SJSA1 (cell line): ENCODE results near the gene ZFP92. TPM values are rescaled to one million over a fixed set of nuclear protein-coding genes. Genes with fewer than 3 reads are reported as not detected.

Experiments used
- DNase-seq, 2 experiments: peaks; one replicate each; pipeline ENCODE4 v3.0.0-alpha.2; 2015 to 2020; ENCODE audit warnings: low spot score in 2 of 2, low read depth in 1 of 2
- H3K27ac ChIP-seq: fragments of 250-450 bp; sonication (Bioruptor Pico); 2 replicates; pipeline ENCODE4 v1.5.1; 2020; ENCODE audit warnings: mild to moderate bottlenecking, moderate library complexity
- H3K27me3 ChIP-seq: fragments of 250-450 bp; sonication (Bioruptor Pico); replicated peaks from 2 replicates; pipeline ENCODE4 v1.5.1; 2020; ENCODE audit warnings: mild to moderate bottlenecking, moderate library complexity
- H3K36me3 ChIP-seq: fragments of 250-450 bp; sonication (Bioruptor Pico); 2 replicates; pipeline ENCODE4 v1.5.1; 2020; ENCODE audit warnings: mild to moderate bottlenecking
- H3K4me1 ChIP-seq: fragments of 250-450 bp; sonication (Bioruptor Pico); replicated peaks from 2 replicates; pipeline ENCODE4 v1.6.1; 2021; ENCODE audit warnings: mild to moderate bottlenecking
- H3K4me3 ChIP-seq: fragments of 250-450 bp; sonication (Bioruptor Pico); 2 replicates; pipeline ENCODE4 v1.5.1; 2020; ENCODE audit warnings: mild to moderate bottlenecking
- H3K9me3 ChIP-seq: fragments of 250-450 bp; sonication (Bioruptor Pico); replicated peaks from 2 replicates; pipeline ENCODE4 v1.5.1; 2020; ENCODE audit warnings: mild to moderate bottlenecking
- total RNA-seq: library from RNA; depleted of rRNA; stranded (reverse); fragments of >200 nt; shearing (Covaris generic); gene quantifications from 2 replicates; pipeline ENCODE4 v1.2.3, GENCODE V29; 2014; rRNA removed

ZFP92 gene, protein sequence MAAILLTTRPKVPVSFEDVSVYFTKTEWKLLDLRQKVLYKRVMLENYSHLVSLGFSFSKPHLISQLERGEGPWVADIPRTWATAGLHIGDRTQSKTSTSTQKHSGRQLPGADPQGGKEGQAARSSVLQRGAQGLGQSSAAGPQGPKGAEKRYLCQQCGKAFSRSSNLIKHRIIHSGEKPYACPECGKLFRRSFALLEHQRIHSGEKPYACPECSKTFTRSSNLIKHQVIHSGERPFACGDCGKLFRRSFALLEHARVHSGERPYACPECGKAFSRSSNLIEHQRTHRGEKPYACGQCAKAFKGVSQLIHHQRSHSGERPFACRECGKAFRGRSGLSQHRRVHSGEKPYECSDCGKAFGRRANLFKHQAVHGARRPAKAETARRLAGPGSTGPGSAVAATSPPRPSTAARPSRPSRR
- total RNA-seq, result not detected in 2 replicates

DNA sequence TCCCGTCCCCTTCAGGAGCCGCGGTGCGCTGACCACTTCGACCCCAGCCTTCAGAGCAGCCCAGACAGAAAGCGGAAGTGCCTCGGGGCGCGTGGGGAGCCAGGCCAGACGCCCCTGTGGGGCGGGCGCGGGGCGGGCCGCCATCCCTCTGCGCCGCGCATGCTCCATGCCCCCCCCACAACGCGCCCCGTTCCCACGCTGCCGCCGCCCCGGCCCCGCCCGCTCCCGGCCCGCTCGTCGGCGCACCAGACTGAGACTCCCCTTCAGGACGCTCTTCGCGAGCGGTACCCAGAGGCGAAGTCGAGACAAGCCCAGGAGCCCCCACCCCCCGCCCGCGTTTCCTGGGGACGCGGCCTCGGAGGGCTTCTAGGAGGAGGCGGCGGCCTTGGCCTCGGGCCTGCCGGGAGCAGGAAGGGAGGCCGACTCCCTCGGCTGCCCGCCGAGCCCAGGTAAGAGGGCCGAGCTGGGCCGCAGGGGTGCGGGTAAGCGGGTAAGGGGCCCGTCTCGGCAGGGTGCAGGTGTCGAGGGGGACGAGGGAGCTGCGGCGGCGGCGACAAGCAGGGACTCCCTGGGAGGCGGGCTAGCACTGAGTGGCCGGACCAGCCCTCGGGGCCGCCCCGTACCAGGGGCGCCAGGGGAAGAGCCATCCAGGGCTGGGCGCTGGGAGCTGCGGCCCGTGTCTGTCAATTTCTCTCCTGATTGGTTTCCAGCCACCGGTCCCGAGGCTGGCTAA lies at the start of gene ZFP92:
Gene ZFP92 (plus strand): TSS at position 218 of the 733 bp plus-strand sequence. CDS start 6,851 bp downstream, outside the sequence.
- H3K36me3 ChIP-seq, result no peaks in the 10 kb centered on the region
- H3K4me3 ChIP-seq, result no peak within 1 kb of the TSS
- no peaks in the 10 kb centered on the region for H3K4me1 ChIP-seq
- H3K9me3 ChIP-seq, result no peaks in the 10 kb centered on the region
- no peak within 1 kb of the TSS for H3K27ac ChIP-seq
- no peak for DNase-seq
- H3K27me3 ChIP-seq, result 0 out of 2 replicates have a peak, but pooled peaks cover 12% of the 10 kb centered on the region

DNA sequence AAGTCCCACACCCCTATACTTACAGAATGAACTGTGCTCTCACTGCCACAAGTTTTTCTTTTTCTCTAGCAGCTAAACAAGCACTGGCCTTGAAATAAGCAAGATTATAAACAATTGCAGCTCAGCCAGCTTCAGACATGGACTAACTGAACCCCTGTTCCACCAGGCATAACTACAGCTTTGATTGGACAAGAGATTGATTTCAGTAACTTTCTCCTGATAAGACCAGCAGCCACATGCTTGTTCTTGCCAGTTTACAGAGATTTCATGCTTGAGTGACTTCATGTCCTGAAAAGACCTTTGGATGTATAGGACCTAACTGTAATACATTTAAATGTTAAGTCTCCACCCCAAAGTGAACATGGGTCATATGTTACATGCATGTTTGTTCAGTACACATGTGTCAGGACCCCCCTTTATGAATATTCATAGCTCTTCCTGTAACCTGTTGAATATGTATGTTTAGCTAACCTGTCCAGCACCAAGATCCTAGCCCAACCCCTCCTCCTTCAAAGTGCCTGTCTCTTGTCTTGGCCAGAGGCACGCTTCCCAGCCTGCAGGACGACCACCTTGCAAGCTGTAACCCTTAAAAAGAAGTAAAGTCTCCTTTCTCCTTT lies 49.4 kb upstream of the ZFP92 start:
- Histone ChIP-seq H3K27ac (no peak overlapping the region), H3K36me3 (no peaks in the 10 kb centered on the region), H3K4me3 (no peak overlapping the region), H3K9me3 (no peaks in the 10 kb centered on the region), H3K4me1 (no peaks in the 10 kb centered on the region), H3K27me3 (no peaks in the 10 kb centered on the region)
- DNase-seq, result no peak

DNA sequence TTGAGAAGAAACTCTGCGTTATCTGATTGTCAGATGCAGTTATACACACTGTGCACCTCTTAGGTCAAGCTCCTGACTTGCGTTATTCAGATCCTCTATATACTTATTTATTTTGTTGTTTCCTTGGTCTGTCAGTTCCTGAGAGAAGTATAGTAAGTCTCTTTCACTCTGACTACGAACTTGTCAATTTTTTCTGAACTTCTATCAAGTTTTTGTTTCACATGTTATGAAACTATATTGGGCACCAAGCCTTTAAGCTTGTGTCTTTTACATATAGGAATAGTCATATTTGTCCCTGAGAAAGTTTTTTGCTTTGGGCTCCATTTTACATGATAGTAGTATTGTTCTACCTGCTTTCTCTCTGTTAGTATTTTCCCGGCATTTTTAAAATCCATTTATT lies 45.6 kb upstream of the ZFP92 start:
- no peak for DNase-seq
- Histone ChIP-seq H3K9me3 (no peaks in the 10 kb centered on the region), H3K4me1 (no peaks in the 10 kb centered on the region), H3K4me3 (no peak overlapping the region), H3K36me3 (no peaks in the 10 kb centered on the region), H3K27ac (no peak overlapping the region), H3K27me3 (no peaks in the 10 kb centered on the region)

DNA sequence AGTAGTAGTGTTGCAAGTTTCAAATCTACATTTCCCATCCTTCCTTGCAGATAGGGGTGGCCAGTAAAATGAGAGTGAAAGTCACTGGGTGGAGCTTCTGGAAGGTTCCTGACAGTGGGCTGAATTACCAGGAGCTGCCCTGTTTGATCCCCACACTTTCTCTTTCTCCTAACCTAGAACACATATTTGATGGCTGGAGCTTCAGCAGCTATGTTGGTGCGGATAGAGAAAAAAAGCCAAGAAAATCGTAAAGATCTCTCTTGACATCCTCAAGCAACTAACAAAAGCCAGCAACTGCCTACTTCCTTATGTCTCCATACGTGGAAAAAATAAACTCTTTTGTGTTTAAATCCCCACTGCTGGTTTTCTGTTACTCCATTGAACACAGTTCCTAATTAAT lies 45.2 kb upstream of the ZFP92 start:
- DNase-seq, result no peak
- H3K36me3 ChIP-seq, result no peaks in the 10 kb centered on the region
- no peaks in the 10 kb centered on the region for H3K27me3 ChIP-seq
- no peak overlapping the region for H3K27ac ChIP-seq
- H3K4me1 ChIP-seq, result no peaks in the 10 kb centered on the region
- H3K4me3 ChIP-seq, result no peak overlapping the region
- no peaks in the 10 kb centered on the region for H3K9me3 ChIP-seq

DNA sequence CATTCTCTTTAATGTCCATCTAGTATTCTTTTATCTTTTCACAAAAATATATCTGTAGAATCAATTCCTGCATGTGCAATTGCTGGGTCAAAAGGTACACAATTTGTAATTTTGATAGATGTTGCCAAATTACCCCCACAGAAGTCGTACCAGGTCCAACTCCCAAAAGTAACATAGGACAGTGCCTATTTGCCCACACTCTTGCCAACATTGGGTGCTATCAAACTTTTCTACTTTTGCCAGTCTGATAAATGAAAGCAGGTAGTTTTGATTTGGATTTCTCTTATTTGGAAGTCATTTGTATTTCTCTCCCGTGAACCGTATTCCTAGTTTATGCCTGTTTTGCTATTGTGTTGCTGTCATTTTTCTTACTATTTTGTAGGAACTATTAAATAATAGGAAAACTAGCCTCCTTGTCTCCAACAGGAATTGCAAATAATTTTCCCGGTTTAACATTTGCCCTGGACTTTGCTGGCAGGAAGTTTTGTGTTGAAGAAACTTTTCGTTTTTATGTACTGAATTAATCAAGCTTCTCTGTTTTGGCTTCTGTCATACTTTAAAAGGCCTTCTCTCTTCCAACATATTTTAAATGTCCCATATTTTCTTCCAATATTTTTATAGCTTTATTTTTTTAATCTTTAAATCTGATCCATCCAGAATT lies 44.3 kb upstream of the ZFP92 start:
- Histone ChIP-seq H3K27ac (no peak overlapping the region), H3K36me3 (no peaks in the 10 kb centered on the region), H3K4me1 (no peaks in the 10 kb centered on the region), H3K27me3 (no peaks in the 10 kb centered on the region), H3K4me3 (no peak overlapping the region), H3K9me3 (no peaks in the 10 kb centered on the region)
- DNase-seq, result no peak

DNA sequence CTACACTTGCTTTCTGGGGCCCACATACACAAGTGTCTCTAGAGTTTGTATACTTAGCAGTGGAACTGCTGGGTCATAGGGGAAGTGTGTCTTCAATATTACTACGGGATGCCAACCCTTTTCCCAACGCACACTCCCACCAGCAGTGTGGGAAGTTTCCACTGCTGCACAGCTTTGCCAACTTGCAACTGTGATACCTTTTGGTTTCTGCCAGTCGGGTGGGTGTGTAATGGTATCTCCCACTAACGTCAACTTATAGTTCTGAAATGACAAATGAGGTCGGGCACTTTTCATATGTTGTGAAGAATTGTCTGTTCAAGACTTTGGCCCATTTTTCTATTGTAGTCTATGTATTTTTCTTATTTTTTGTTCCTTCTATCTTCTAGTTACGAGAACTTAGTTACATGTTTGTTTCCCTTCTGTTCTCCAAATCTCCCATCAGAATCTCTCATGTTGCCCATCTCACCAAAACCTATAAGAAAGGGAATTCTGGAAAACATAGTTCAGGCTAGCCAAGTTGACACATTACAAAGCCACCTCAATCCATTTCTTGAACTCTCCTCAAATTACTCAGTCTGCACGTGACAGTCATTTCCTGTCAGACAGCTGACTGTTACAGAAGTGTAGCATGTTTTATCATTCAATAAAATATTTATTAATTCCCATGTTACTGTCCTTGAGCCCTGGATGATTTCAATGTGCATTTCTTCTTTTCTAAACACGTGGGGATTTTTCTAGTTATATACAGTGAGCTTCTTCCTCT lies 40.8 kb upstream of the ZFP92 start:
- Histone ChIP-seq H3K4me3 (no peak overlapping the region), H3K36me3 (no peaks in the 10 kb centered on the region), H3K9me3 (no peaks in the 10 kb centered on the region), H3K27me3 (no peaks in the 10 kb centered on the region), H3K27ac (no peak overlapping the region), H3K4me1 (no peaks in the 10 kb centered on the region)
- DNase-seq, result no peak

DNA sequence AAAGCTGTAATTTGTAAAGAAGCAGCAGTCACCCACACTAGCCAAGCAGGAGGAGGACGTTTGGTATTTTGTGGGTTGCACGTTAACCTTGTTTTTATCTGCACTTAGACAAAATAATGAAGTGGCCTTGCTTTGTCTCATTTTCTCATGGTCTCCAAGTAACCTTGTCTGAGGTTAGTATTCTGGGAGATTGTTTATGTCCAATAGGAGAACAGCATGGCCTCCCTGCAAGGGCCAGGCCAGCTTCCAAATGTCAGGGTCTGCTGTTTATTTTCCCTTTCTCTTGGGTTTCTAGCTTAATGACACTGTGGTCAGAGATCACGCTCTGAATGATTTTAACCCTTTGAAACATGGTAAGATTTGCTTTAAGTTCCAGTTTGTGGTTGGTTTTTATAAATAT lies 40.0 kb upstream of the ZFP92 start:
- Histone ChIP-seq H3K4me1 (no peaks in the 10 kb centered on the region), H3K4me3 (no peak overlapping the region), H3K27ac (no peak overlapping the region), H3K9me3 (no peaks in the 10 kb centered on the region), H3K36me3 (no peaks in the 10 kb centered on the region), H3K27me3 (no peaks in the 10 kb centered on the region)
- DNase-seq, result no peak

DNA sequence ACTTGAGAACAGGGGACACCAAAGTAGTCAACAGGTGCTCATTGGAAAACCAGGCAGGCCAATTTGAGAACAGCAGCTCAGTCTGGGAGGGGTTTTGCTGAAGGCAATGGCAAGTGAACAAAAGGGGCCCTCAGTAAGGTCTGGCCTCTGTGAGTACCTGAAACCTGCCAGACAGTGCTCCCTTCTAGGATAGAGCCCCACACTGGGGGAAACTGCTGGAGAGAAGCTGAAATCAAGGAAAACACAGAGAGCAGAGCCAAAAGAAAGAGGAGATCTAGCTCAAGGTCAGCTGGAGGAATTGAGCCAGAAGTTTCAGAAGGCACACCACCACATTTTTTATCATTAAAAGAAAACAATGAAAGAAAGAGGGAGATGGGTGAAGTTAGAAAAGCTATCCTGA lies 38.3 kb upstream of the ZFP92 start:
- H3K27ac ChIP-seq, result no peak overlapping the region
- no peak overlapping the region for H3K4me3 ChIP-seq
- no peaks in the 10 kb centered on the region for H3K9me3 ChIP-seq
- no peaks in the 10 kb centered on the region for H3K27me3 ChIP-seq
- DNase-seq, result no peak
- H3K4me1 ChIP-seq, result no peaks in the 10 kb centered on the region
- no peaks in the 10 kb centered on the region for H3K36me3 ChIP-seq

DNA sequence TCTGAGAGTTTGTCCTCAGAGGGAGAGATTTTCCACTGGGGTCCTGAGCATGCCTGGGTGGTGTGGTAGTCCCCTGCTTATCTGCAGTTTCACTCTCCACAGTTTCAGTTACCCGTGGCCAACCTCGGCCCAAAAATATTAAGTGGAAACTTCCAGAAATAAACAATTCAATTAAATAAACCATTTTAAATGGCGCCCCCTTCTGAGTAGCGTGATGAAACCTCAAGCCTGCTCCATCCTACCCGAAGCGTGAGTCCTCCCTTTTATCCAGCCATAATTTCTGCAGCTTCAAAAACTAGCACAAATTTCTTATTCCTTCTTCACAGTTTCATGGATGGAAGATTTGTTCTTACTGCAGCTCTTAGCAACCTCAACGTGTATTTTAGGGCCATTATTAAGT lies 36.8 kb upstream of the ZFP92 start:
- no peaks in the 10 kb centered on the region for H3K4me1 ChIP-seq
- H3K36me3 ChIP-seq, result no peaks in the 10 kb centered on the region
- H3K9me3 ChIP-seq, result no peaks in the 10 kb centered on the region
- no peaks in the 10 kb centered on the region for H3K27me3 ChIP-seq
- no peak for DNase-seq
- H3K4me3 ChIP-seq, result no peak overlapping the region
- no peak overlapping the region for H3K27ac ChIP-seq

DNA sequence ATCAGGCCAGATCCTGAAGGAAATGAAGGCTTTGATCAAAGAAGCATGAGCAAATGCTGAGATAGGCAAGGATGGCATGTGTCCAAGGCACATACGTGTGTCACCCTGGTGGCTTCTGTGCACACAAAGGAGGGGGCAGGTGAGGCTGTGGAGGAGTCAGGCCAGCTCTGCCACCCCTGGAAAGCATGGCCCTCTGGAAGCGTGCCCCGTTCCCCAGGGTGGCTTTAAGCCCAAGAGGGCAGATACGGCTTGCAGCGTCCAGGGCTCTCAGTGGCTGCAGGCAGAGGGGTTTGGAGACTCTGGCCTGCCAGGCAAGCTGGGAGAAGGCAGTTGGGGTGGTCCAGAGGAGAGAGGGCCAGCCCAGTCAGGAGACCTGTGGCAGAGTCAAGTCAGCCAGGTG lies 35.7 kb upstream of the ZFP92 start:
- Histone ChIP-seq H3K27me3 (no peaks in the 10 kb centered on the region), H3K4me1 (no peaks in the 10 kb centered on the region), H3K9me3 (no peaks in the 10 kb centered on the region), H3K36me3 (no peaks in the 10 kb centered on the region), H3K4me3 (no peak overlapping the region), H3K27ac (no peak overlapping the region)
- no peak for DNase-seq

DNA sequence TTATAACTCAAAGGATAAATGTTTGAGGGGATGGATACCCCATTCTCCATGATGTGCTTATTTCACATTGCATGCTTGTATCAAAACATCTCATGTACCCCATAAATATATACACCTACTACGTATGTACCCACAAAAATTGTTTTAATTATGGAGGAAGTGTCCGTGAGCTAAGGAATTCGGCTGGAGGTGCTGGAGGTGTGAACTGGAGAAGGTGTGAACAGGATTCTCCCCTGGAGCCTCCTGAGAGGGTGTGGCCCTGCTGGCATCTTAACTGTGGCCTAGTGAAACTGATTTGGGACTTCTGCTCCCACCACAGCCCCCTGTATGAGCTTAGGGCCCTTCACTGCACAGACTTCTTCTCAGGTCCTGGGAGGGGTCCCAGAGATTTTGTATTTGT lies 33.5 kb upstream of the ZFP92 start:
- Histone ChIP-seq H3K4me1 (no peaks in the 10 kb centered on the region), H3K9me3 (no peaks in the 10 kb centered on the region), H3K36me3 (no peaks in the 10 kb centered on the region), H3K4me3 (no peak overlapping the region), H3K27me3 (no peaks in the 10 kb centered on the region), H3K27ac (no peak overlapping the region)
- DNase-seq, result no peak

DNA sequence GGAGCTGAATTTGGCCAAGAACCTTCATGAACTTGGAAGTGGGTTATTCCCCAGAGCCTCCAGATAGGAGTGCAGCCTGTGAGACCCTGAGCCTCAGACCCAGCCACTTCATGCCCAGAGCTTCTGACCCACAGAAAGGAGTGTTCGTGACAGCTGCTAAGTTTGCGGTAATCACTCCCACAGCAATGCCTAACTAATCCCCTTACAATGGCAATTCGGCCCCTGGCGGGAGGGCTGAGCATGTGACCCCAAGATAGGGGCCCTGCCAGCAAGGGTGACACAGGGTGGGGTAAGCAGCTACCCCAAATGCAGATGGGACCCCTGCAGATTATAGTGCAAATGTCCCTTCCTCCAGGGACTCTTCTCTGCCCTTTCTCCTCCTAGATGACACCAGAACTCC lies 32.7 kb upstream of the ZFP92 start:
- no peaks in the 10 kb centered on the region for H3K27me3 ChIP-seq
- no peak overlapping the region for H3K4me3 ChIP-seq
- H3K27ac ChIP-seq, result no peak overlapping the region
- no peaks in the 10 kb centered on the region for H3K4me1 ChIP-seq
- no peaks in the 10 kb centered on the region for H3K9me3 ChIP-seq
- no peaks in the 10 kb centered on the region for H3K36me3 ChIP-seq
- no peak for DNase-seq

DNA sequence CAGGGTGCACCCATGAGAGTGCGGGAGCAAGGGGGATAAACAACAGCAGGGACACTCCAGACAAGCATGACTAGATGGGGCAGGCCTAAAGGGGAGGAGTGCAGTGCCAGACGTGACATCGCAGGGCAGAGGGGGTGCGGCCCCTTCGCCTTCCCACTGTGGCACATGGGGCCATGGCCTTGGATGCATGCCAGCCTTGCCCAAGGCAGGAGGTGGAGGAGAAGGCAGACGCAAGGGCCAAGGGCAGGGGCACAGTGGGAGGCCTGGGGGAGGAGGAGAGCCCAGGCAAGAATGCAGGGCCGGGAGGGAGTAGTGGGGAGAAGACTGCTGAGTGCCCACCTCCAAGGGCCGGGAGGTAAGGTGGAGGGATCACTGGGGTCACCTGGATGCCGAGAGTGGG lies 31.8 kb upstream of the ZFP92 start:
- no peak overlapping the region for H3K4me3 ChIP-seq
- H3K36me3 ChIP-seq, result no peaks in the 10 kb centered on the region
- no peaks in the 10 kb centered on the region for H3K27me3 ChIP-seq
- no peak overlapping the region for H3K27ac ChIP-seq
- H3K4me1 ChIP-seq, result no peaks in the 10 kb centered on the region
- DNase-seq, result no peak
- no peaks in the 10 kb centered on the region for H3K9me3 ChIP-seq
